OCI-LY3 (cell line): Measurements from ENCODE around the gene UTP3.

Experiments
- CTCF ChIP-seq: fragments of 200-600, 300-600 bp; sonication (generic); IDR thresholded peaks from 2 replicates; pipeline ENCODE4 v1.5.1; 2014; ENCODE audit warnings: antibody characterized with exemption, low read length, low read depth
- EZH2phosphoT487 ChIP-seq: fragments of 200-600 bp; shearing (Covaris generic); IDR thresholded peaks from 2 replicates; pipeline ENCODE4 v1.6.1; 2018; ENCODE audit warnings: antibody characterized with exemption, mixed run types, low read depth

GRCh38 chr4:70718811-70719604 lies 30.7 kb downstream of the UTP3 start:
- TF ChIP-seq CTCF, result no peak
- no peak for TF ChIP-seq EZH2phosphoT487
